Smooth muscle cell (in vitro differentiated cells): ENCODE results near the gene PLVAP. TPM values are rescaled to one million over a fixed set of nuclear protein-coding genes. Genes with fewer than 3 reads are reported as not detected.

Source experiments
- DNase-seq: peaks from one replicate; lab custom pipeline; 2025; ENCODE audit not compliant: unreplicated experiment; lab: John Stamatoyannopoulos, UW
- H2AFZ ChIP-seq: fragments of 200-600 bp; sonication (generic); 2 replicates; pipeline ENCODE4 v1.6.0; 2016; ENCODE audit warnings: antibody characterized with exemption, low read depth, mild to moderate bottlenecking
- H3F3A ChIP-seq: fragments of 200-600 bp; sonication (generic); 2 replicates; pipeline ENCODE4 v1.6.0; 2017; ENCODE audit warnings: antibody characterized with exemption, low read depth
- H3K27ac ChIP-seq: fragments of 200-600 bp; sonication (generic); 2 replicates; pipeline ENCODE4 v1.5.1; 2016; ENCODE audit warnings: low read depth, mild to moderate bottlenecking
- H3K27me3 ChIP-seq: fragments of 200-600 bp; sonication (generic); 2 replicates; pipeline ENCODE4 v1.6.1; 2016; ENCODE audit warnings: low read depth, mild to moderate bottlenecking
- H3K36me3 ChIP-seq: fragments of 200-600 bp; sonication (generic); 2 replicates; pipeline ENCODE4 v1.5.1; 2016; ENCODE audit warnings: low read depth
- H3K4me1 ChIP-seq: fragments of 200-600 bp; sonication (generic); 2 replicates; pipeline ENCODE4 v1.5.1; 2016; ENCODE audit warnings: low read depth
- H3K4me2 ChIP-seq: fragments of 200-600 bp; sonication (generic); 2 replicates; pipeline ENCODE4 v1.6.0; 2016; ENCODE audit warnings: mild to moderate bottlenecking
- H3K4me3 ChIP-seq: fragments of 200-600 bp; sonication (generic); 2 replicates; pipeline ENCODE4 v1.5.1; 2016; ENCODE audit warnings: mild to moderate bottlenecking
- H3K79me2 ChIP-seq: fragments of 200-600 bp; sonication (generic); 2 replicates; pipeline ENCODE4 v1.6.0; 2016; ENCODE audit warnings: low read depth, mild to moderate bottlenecking
- H3K9ac ChIP-seq: fragments of 200-600 bp; sonication (generic); 2 replicates; pipeline ENCODE4 v1.6.0; 2016; ENCODE audit warnings: low read depth
- H3K9me3 ChIP-seq: fragments of 200-600 bp; sonication (generic); replicated peaks from 2 replicates; pipeline ENCODE4 v1.5.1; 2016; ENCODE audit warnings: low read depth
- H4K20me1 ChIP-seq: fragments of 200-600 bp; sonication (generic); 2 replicates; pipeline ENCODE4 v1.6.0; 2016; ENCODE audit warnings: low read depth
- WGBS: methylation state at CpG from one replicate; pipeline ENCODE4 v1.1.7; 2016; ENCODE audit warnings: low lambda C conversion rate; 5-methylcytosine and 5-hydroxymethylcytosine counted together
- polyA plus RNA-seq: library from polyadenylated mRNA; unstranded; fragments of >200 nt; fragmentation: Nextera tagmentation; extraction: Ambion mirVana; gene quantifications from 2 replicates; pipeline ENCODE4 v1.2.1, GENCODE V29; 2016
- total RNA-seq: library from RNA; depleted of rRNA; stranded (reverse); fragments of >200 nt; gene quantifications from 2 replicates; pipeline ENCODE4 v1.2.3, GENCODE V29; 2014
- TF ChIP-seq, protein P1 (sequence below): fragments of 200-600 bp; sonication (generic); IDR thresholded peaks from 2 replicates; pipeline ENCODE4 v1.5.1; 2017; ENCODE audit warnings: borderline replicate concordance, mild to moderate bottlenecking, antibody characterized with exemption; ENCODE audit not compliant: insufficient read depth, poor library complexity, severe bottlenecking

PLVAP gene
- total and polyA plus RNA-seq, 2 experiments from 2014 or later: not detected

DNA sequence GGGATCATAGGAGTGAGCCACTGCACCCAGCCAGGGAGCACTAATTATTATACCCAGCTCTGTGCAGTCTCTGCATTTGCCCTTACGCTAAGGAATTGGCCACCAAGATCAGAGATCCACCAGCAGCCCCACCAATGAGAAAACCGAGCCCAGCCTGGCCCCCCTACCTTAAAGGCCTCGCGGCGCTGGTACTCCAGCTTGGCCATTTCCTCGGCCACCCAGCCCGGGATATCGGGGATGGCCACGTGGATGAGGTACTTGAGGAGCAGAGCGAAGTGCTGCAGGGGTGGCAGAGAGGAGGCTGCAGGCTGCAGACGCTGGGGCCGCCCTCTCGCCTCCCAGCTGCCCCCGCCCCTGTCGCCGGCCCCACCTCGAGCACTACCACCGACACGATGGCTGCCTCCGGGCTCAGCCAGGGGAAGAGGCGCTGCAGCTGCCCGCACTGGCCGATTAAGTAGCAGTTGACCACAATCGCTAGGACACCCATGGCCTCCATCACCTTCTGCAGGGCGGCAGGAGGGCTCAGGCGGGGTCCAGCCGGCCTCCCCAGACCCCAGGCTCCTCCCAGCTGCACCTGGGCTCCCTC, 50.0 kb downstream of the PLVAP start:
- no peak overlapping the region for H3K4me3 ChIP-seq
- H3K27me3 ChIP-seq: peaks cover 24% of the 10 kb centered on the region
- H4K20me1 ChIP-seq: peaks cover 22% of the 10 kb centered on the region
- peaks cover 5% of the 10 kb centered on the region for H3F3A ChIP-seq
- no peak overlapping the region for H3K27ac ChIP-seq
- no peak overlapping the region for H3K9ac ChIP-seq
- H3K4me2 ChIP-seq: peak overlapping the region; percentile 93
- DNase-seq: no peak
- H3K9me3 ChIP-seq: no peaks in the 10 kb centered on the region
- peaks cover 20% of the 10 kb centered on the region for H3K4me1 ChIP-seq
- TF ChIP-seq, protein P1, sequence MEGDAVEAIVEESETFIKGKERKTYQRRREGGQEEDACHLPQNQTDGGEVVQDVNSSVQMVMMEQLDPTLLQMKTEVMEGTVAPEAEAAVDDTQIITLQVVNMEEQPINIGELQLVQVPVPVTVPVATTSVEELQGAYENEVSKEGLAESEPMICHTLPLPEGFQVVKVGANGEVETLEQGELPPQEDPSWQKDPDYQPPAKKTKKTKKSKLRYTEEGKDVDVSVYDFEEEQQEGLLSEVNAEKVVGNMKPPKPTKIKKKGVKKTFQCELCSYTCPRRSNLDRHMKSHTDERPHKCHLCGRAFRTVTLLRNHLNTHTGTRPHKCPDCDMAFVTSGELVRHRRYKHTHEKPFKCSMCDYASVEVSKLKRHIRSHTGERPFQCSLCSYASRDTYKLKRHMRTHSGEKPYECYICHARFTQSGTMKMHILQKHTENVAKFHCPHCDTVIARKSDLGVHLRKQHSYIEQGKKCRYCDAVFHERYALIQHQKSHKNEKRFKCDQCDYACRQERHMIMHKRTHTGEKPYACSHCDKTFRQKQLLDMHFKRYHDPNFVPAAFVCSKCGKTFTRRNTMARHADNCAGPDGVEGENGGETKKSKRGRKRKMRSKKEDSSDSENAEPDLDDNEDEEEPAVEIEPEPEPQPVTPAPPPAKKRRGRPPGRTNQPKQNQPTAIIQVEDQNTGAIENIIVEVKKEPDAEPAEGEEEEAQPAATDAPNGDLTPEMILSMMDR: no peak
- H2AFZ ChIP-seq: no peak overlapping the region
- no peaks in the 10 kb centered on the region for H3K36me3 ChIP-seq
- 72% methylated on average over 23 of the region's 27 CpGs for WGBS
- no peaks in the 10 kb centered on the region for H3K79me2 ChIP-seq

DNA sequence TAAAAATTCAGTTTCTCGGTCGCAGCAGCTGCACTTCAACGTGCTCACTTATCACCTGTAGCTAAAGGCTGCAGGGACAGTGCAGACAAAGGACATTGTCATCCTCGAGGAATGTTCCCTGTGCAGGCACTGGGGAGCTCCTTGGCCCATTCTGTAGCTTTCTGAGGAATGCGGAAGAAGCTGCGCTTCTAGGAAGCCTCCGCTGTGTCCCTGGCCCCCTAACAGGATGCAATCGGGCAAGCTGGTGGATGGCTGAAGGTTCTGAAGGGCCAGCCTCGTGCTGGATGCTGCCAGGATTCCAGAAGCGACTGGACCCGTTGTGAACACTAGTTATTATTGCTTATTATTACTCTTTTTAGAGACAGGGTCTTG, 50.6 kb downstream of the PLVAP start:
- Histone ChIP-seq H3F3A (peaks cover 5% of the 10 kb centered on the region), H3K79me2 (no peaks in the 10 kb centered on the region), H3K4me2 (no peak overlapping the region), H3K9me3 (no peaks in the 10 kb centered on the region), H3K36me3 (no peaks in the 10 kb centered on the region), H3K27ac (no peak overlapping the region), H3K4me3 (no peak overlapping the region), H3K27me3 (peaks cover 24% of the 10 kb centered on the region), H2AFZ (no peak overlapping the region), H3K9ac (no peak overlapping the region), H3K4me1 (peaks cover 20% of the 10 kb centered on the region), H4K20me1 (peaks cover 23% of the 10 kb centered on the region)
- 73% methylated on average over 11 of the region's 11 CpGs for WGBS
- no peak for DNase-seq
- TF ChIP-seq, protein P1: no peak

DNA sequence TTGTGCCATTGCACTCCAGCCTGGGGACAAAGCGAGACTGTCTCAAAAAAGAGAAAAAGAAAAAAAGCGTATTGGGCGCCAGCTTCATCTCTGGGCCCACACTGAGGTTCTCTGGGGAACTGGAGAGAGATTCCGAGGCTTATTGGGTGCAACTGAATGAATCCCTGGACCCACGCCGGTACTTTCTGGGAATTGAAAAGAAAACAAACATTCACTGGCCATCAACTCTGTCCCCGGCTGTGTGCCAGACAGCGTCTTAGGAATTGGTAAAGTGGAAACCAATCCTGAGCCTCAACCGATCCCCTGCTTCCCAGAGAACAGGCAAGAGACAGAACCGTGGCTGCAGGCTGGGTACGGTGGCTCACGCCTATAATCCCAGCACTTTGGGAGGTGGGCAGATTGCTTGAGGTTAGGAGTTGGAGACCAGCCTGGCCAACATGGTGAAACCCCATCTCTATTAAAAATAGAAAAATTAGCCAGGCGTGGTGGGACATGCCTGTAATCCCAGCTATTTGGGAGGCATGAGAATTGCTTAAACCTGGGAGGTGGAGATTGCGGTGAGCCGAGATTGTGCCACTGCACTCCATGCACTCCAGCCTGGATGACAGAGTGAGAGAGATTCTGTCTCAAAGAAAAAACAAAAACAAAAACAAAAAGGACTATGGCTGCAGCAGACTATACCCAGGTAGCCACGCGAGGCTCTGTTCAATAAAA, 51.1 kb downstream of the PLVAP start:
- H3K9ac ChIP-seq: no peak overlapping the region
- H3K9me3 ChIP-seq: no peaks in the 10 kb centered on the region
- WGBS: 92% methylated on average over 17 of the region's 17 CpGs
- no peak overlapping the region for H3K4me3 ChIP-seq
- peaks cover 5% of the 10 kb centered on the region for H3F3A ChIP-seq
- no peak for DNase-seq
- TF ChIP-seq, protein P1: no peak
- H3K27ac ChIP-seq: no peak overlapping the region
- H3K36me3 ChIP-seq: no peaks in the 10 kb centered on the region
- H3K27me3 ChIP-seq: peaks cover 24% of the 10 kb centered on the region
- no peak overlapping the region for H3K4me2 ChIP-seq
- H3K79me2 ChIP-seq: no peaks in the 10 kb centered on the region
- H2AFZ ChIP-seq: no peak overlapping the region
- peaks cover 23% of the 10 kb centered on the region for H4K20me1 ChIP-seq
- peaks cover 20% of the 10 kb centered on the region for H3K4me1 ChIP-seq
